ENCODE measurements around the gene SPTLC2.
"Not testable (repeated sequence)": the region's sequence is repeated elsewhere in the genome, so short reads cannot be mapped to it uniquely, and the experiment has no call there.

SPTLC2 gene

GRCh38 chr14:77543637-77544334 lies 72.7 kb downstream of the SPTLC2 start:
- no peak for DNase-seq

- DNase-seq = no peak
Observed at GRCh38 chr14:77543240-77543551, 73.2 kb downstream of the SPTLC2 start.

- no peak for DNase-seq
Observed at GRCh38 chr14:77542421-77543239, 73.8 kb downstream of the SPTLC2 start.

- DNase-seq = no peak
Observed at GRCh38 chr14:77541905-77542304, 74.5 kb downstream of the SPTLC2 start.

- not testable (repeated sequence) for DNase-seq
Observed at GRCh38 chr14:77536951-77537350, 79.5 kb downstream of the SPTLC2 start.

- DNase-seq = no peak
Observed at GRCh38 chr14:77531071-77531470, 85.4 kb downstream of the SPTLC2 start.

GRCh38 chr14:77529963-77530362 lies 86.5 kb downstream of the SPTLC2 start:
- DNase-seq = no peak

GRCh38 chr14:77529213-77529612 lies 87.2 kb downstream of the SPTLC2 start:
- DNase-seq = no peak

GRCh38 chr14:77528701-77529100 lies 87.7 kb downstream of the SPTLC2 start:
- DNase-seq = not testable (repeated sequence)

- DNase-seq = no peak
Observed at GRCh38 chr14:77526266-77526665, 90.2 kb downstream of the SPTLC2 start.

- no peak for DNase-seq
Observed at GRCh38 chr14:77524536-77524935, 91.9 kb downstream of the SPTLC2 start.

GRCh38 chr14:77523109-77523508 lies 93.3 kb downstream of the SPTLC2 start:
- DNase-seq = no peak

- DNase-seq = no peak
Observed at GRCh38 chr14:77520555-77520954, 95.9 kb downstream of the SPTLC2 start.

GRCh38 chr14:77516126-77516525 lies 100.3 kb downstream of the SPTLC2 start:
- no peak for DNase-seq

GRCh38 chr14:77511486-77512162 lies 104.8 kb downstream of the SPTLC2 start:
- DNase-seq = no peak

- DNase-seq = no peak
Observed at GRCh38 chr14:77509366-77509765, 107.1 kb downstream of the SPTLC2 start.

GRCh38 chr14:77508876-77509275 lies 107.6 kb downstream of the SPTLC2 start:
- DNase-seq = no peak

GRCh38 chr14:77508249-77508648 lies 108.2 kb downstream of the SPTLC2 start:
- no peak for DNase-seq

- no peak for DNase-seq
Observed at GRCh38 chr14:77507762-77508161, 108.7 kb downstream of the SPTLC2 start.

- no peak for DNase-seq
Observed at GRCh38 chr14:77505031-77505430, 111.4 kb downstream of the SPTLC2 start.

- DNase-seq = no peak
Observed at GRCh38 chr14:77503138-77503537, 113.3 kb downstream of the SPTLC2 start.

- DNase-seq = no peak
Observed at GRCh38 chr14:77502109-77502782, 114.2 kb downstream of the SPTLC2 start.

GRCh38 chr14:77498984-77499527 lies 117.4 kb downstream of the SPTLC2 start:
- DNase-seq = no peak

All from NCI-H524 treated with DMSO at 0.1 percent for 48 hours (cell line).